Breast epithelium (tissue), 4 donors: ENCODE data around the gene TBC1D2. TPM values are rescaled to one million over a fixed set of nuclear protein-coding genes. Genes with fewer than 3 reads are reported as not detected.

ENCODE experiments used
- DNase-seq, 2 donors: peaks; one replicate each; pipeline ENCODE4 v3.0.0-alpha.2; 2019; ENCODE audit warnings: low spot score in 2 of 2
- H3K27ac ChIP-seq, 2 donors: fragments of 200-600 bp; sonication (generic) in 1 of 2; one replicate each; pipeline ENCODE4 v1.5.1; 2016 to 2019; ENCODE audit warnings: mild to moderate bottlenecking in 1 of 2
- H3K27me3 ChIP-seq, 2 donors: fragments of 200-600 bp; sonication (generic) in 1 of 2; one replicate each; pipeline versions ENCODE4 v1.5.1 to v1.6.0; 2017 to 2019; ENCODE audit warnings: control low read depth in 1 of 2, mild to moderate bottlenecking in 1 of 2
- H3K36me3 ChIP-seq: fragments of 200-600 bp; one replicate; pipeline ENCODE4 v1.5.1; 2019
- H3K4me1 ChIP-seq, 2 donors: fragments of 200-600 bp; sonication (generic); one replicate each; pipeline ENCODE4 v1.5.1; 2016 to 2019; ENCODE audit warnings: control low read depth in 1 of 2
- H3K4me3 ChIP-seq, 3 donors: fragments of 200-600 bp; sonication (generic); 1 replicate in 2 of 3; 2 replicates in 1 of 3; pipeline ENCODE4 v1.5.1; 2016 to 2019; ENCODE audit warnings: mild to moderate bottlenecking in 3 of 3, moderate library complexity in 2 of 3
- H3K9me3 ChIP-seq, 2 donors: fragments of 200-600 bp; sonication (generic) in 1 of 2; one replicate each; pipeline ENCODE4 v1.5.1; 2016 to 2019; ENCODE audit warnings: control low read depth in 1 of 2
- POLR2A ChIP-seq: fragments of 450-650 bp; IDR thresholded peaks from one replicate; pipeline ENCODE4 v1.6.1; 2016; ENCODE audit warnings: antibody characterized with exemption, mild to moderate bottlenecking, moderate library complexity
- POLR2AphosphoS5 ChIP-seq, 3 donors: sonication (generic); formaldehyde crosslinking; IDR thresholded peaks; one replicate each; pipeline ENCODE4 v1.6.1; 2017; ENCODE audit warnings: antibody characterized with exemption in 3 of 3
- intact Hi-C: fragments of 100-400 bp; cut with DNase I; formaldehyde crosslinking; loops from one replicate; pipeline ENCODE4 v1.15.1; 2023; ENCODE audit warnings: low total_unique reads
- total RNA-seq, 3 donors: library from RNA; depleted of rRNA; stranded (reverse); fragments of >200 nt; gene quantifications; one replicate each; pipeline ENCODE4 v1.1.0, GENCODE V29; 2016
- TF ChIP-seq, protein P1 (sequence below), 3 donors: fragments of 450-650 bp; IDR thresholded peaks; one replicate each; pipeline ENCODE4 v1.5.1; 2016 to 2017; ENCODE audit warnings: antibody characterized with exemption in 3 of 3, mild to moderate bottlenecking in 3 of 3, moderate library complexity in 3 of 3

Gene TBC1D2
- total RNA-seq, 3 donors from 2014 or later = 10.8 to 17.1 (median 13.6) TPM

DNA sequence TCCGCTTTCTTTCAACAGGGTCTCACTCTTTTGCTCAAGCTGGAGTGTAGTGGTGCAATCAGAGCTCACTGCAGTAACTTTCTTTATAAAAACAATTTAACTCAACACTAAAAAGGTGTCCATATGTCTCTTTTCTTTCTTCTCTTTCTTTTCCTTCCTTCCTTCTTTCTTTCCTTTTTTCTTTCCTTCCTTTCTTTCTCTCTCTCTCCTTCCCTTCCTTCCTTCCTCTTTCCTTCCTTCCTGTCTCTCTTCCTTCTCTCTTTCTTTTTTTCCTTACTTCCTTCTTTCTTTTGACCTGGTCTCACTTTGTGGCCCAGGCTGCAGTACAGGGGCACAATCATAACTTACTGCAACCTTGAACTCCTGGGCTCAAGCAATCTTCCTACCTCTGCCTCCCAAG lies 25.8 kb upstream of the TBC1D2 start:
- Histone ChIP-seq H3K4me3 (no peak overlapping the region), H3K27me3 (peaks cover 0 to 4% of the 10 kb centered on the region in 2 donors), H3K36me3 (no peaks in the 10 kb centered on the region), H3K27ac (no peak overlapping the region), H3K4me1 (no peaks in the 10 kb centered on the region), H3K9me3 (no peaks in the 10 kb centered on the region)
- intact Hi-C loops = no loop called here
- no peak for TF ChIP-seq POLR2AphosphoS5 (IDR thresholded peaks at IDR 0.05)
- TF ChIP-seq, protein P1, sequence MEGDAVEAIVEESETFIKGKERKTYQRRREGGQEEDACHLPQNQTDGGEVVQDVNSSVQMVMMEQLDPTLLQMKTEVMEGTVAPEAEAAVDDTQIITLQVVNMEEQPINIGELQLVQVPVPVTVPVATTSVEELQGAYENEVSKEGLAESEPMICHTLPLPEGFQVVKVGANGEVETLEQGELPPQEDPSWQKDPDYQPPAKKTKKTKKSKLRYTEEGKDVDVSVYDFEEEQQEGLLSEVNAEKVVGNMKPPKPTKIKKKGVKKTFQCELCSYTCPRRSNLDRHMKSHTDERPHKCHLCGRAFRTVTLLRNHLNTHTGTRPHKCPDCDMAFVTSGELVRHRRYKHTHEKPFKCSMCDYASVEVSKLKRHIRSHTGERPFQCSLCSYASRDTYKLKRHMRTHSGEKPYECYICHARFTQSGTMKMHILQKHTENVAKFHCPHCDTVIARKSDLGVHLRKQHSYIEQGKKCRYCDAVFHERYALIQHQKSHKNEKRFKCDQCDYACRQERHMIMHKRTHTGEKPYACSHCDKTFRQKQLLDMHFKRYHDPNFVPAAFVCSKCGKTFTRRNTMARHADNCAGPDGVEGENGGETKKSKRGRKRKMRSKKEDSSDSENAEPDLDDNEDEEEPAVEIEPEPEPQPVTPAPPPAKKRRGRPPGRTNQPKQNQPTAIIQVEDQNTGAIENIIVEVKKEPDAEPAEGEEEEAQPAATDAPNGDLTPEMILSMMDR (IDR thresholded peaks at IDR 0.05) = no peak
- TF ChIP-seq POLR2A = no peak
- no peak for DNase-seq

DNA sequence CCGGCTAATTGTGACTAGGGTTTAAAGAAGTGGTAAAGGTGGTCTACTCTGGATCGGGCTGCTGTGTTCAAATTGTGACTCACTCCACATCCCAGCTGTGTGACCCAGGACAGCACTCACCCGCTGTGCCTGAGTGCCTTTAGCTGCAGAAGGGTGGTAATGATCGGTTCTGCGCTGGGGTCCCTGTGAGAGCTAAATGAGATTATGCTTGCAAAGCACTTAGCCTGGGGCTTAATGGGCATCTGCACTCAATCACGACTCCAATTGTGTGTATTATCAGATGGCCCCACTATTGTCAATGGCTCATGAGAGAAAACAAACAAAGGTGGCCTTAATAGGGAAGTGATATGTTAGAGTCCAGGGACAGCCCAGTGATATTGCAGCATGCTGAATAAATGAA lies 25.1 kb upstream of the TBC1D2 start:
- intact Hi-C loops = no loop called here
- DNase-seq = no peak

DNA sequence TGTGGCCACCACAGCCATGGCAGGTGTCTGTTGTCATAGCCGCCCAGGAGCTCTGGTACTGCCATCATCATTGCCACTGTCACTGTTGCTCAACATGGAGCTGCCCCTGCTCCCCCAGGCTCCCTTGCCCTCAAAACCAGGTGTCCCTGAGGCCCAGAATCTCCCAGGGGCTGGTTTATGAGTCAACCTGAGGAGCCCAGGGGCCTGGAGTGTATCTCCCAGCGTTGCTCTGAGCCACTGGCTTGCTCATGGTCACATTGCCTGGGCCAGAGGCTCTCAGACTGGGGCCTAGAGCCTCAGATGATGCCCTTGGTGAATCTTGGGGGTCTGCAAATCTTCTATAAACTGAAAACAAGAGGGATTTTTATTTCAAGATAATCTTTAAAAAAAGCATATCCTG lies 24.7 kb upstream of the TBC1D2 start:
- TF ChIP-seq, protein P1 (IDR thresholded peaks at IDR 0.05) = no peak
- TF ChIP-seq POLR2A (no peak), POLR2AphosphoS5 (IDR thresholded peaks at IDR 0.05) (no peak)
- Histone ChIP-seq H3K4me3 (no peak overlapping the region), H3K27ac (no peak overlapping the region), H3K9me3 (no peaks in the 10 kb centered on the region), H3K27me3 (peaks cover 0 to 4% of the 10 kb centered on the region in 2 donors), H3K36me3 (no peaks in the 10 kb centered on the region), H3K4me1 (no peaks in the 10 kb centered on the region)
- DNase-seq = no peak
- intact Hi-C loops = no loop called here

More for the DNA sequence above, 25.1 kb upstream of the TBC1D2 start:
- Histone ChIP-seq H3K27ac (no peak overlapping the region), H3K36me3 (no peaks in the 10 kb centered on the region), H3K4me1 (no peaks in the 10 kb centered on the region), H3K4me3 (no peak overlapping the region), H3K27me3 (peaks cover 0 to 4% of the 10 kb centered on the region in 2 donors), H3K9me3 (no peaks in the 10 kb centered on the region)
- TF ChIP-seq, protein P1 (IDR thresholded peaks at IDR 0.05) = no peak
- no peak for TF ChIP-seq POLR2A
- TF ChIP-seq POLR2AphosphoS5 (IDR thresholded peaks at IDR 0.05) = no peak

DNA sequence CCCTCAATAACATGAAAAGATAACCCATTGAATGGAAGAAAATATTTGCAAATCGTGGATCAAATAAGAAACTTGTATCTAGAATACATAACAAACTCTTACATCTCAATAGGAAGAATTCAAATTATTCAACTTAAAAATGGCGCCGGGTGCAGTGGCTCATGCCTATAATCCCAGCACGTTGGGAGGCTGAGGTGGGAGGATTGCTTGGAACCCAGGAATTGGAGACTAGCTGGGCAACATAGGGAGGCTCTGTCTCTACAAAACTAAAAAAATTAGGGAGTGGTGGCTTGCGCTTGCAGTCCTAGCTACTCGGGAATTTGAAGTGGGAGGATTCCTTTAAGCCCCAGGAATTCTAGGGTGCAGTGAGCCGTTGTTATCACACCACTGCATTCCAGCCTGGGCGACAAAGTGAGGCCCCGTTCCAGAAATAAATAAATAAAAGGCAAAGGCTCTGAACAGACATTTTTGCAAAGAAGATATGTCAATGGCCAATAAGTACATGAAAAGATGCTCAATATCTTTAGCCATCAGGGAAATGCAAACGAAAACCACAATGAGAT lies 21.5 kb upstream of the TBC1D2 start:
- no peak overlapping the region for H3K27ac ChIP-seq
- peaks cover 0 to 4% of the 10 kb centered on the region in 2 donors for H3K27me3 ChIP-seq
- intact Hi-C loops = no loop called here
- DNase-seq = no peak
- H3K9me3 ChIP-seq = no peaks in the 10 kb centered on the region
- H3K36me3 ChIP-seq = no peaks in the 10 kb centered on the region
- TF ChIP-seq POLR2A (no peak), POLR2AphosphoS5 (IDR thresholded peaks at IDR 0.05) (no peak)
- TF ChIP-seq, protein P1 (IDR thresholded peaks at IDR 0.05) = no peak
- no peaks in the 10 kb centered on the region for H3K4me1 ChIP-seq
- H3K4me3 ChIP-seq = no peak overlapping the region

DNA sequence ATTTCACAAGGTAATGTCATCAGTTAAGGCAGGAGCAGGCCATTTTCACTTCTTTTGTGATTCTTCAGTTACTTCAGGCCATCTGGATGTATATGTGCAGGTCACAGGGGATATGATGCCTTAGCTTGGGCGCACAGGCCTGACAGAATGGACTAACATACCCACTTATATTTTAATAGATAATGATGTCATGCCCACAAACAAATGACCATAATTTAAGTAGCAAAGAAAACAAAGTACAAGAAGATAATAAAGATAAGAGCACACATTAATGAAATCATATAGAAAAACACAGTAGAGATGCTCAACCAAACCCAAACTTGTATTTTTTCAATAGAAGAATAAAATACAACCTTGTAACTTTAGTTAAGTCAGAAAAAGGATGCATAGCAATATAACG lies 19.7 kb upstream of the TBC1D2 start:
- intact Hi-C loops = no loop called here
- Histone ChIP-seq H3K4me3 (no peak overlapping the region), H3K36me3 (no peaks in the 10 kb centered on the region), H3K4me1 (no peaks in the 10 kb centered on the region), H3K9me3 (no peaks in the 10 kb centered on the region), H3K27ac (no peak overlapping the region), H3K27me3 (peaks cover 0 to 4% of the 10 kb centered on the region in 2 donors)
- DNase-seq = no peak
- TF ChIP-seq, protein P1 (IDR thresholded peaks at IDR 0.05) = no peak
- no peak for TF ChIP-seq POLR2AphosphoS5 (IDR thresholded peaks at IDR 0.05)
- no peak for TF ChIP-seq POLR2A
